ENCODE data around the gene WBP1L. TPM values are rescaled to one million over a fixed set of nuclear protein-coding genes. Genes with fewer than 3 reads are reported as not detected.

The WBP1L gene
- polyA plus RNA-seq, 3 donors = 24.8 to 43.0 (median 38.3) TPM

GRCh38 chr10:102831322-102832071 lies 87.7 kb downstream of the WBP1L start:
- Histone ChIP-seq H3K27me3 (ENCODE audit: control insufficient read depth in 2 of 2, insufficient read depth in 2 of 2, low read length in 2 of 2) (no peaks in the 10 kb centered on the region), H3K4me3 (replicated peaks in 1 of 3; ENCODE audit: low read depth in 2 of 3, low read length in 3 of 3) (no peak overlapping the region), H3K9me3 (replicated peaks in 1 of 2; ENCODE audit: control insufficient read depth in 1 of 2, insufficient read depth in 1 of 2, low read length in 2 of 2) (no peaks in the 10 kb centered on the region), H3K4me1 (ENCODE audit: control insufficient read depth in 1 of 2, insufficient read depth in 2 of 2, low read length in 2 of 2) (no peaks in the 10 kb centered on the region), H3K79me2 (ENCODE audit: insufficient read depth, low read length) (no peaks in the 10 kb centered on the region), H3K9ac (ENCODE audit: insufficient read depth, low read length, poor library complexity, severe bottlenecking) (no peak overlapping the region), H4K20me1 (ENCODE audit: insufficient read depth, low read length) (no peaks in the 10 kb centered on the region), H3K4me2 (replicated peaks; ENCODE audit: extremely low read depth, low read length, poor library complexity, severe bottlenecking) (no peak overlapping the region), H3K36me3 (replicated peaks in 1 of 2; ENCODE audit: control insufficient read depth in 1 of 2, insufficient read depth in 2 of 2, low read length in 2 of 2) (no peaks in the 10 kb centered on the region), H2AFZ (ENCODE audit: insufficient read depth, low read depth, low read length, poor library complexity, severe bottlenecking) (no peak overlapping the region), H3K27ac (ENCODE audit: low read depth in 1 of 2, low read length in 2 of 2) (no peak overlapping the region)
- Mint-ChIP-seq H3K36me3 (no peaks in the 10 kb centered on the region), H3K27me3 (ENCODE audit: low read depth in 3 of 3) (peaks cover 2 to 7% (median 2%) of the 10 kb centered on the region in 3 donors), H3K27ac (peak overlapping the region in 2 of 7 donors; percentile 4 to 76), H3K9me3 (no peaks in the 10 kb centered on the region), H3K4me1 (peaks cover 11% of the 10 kb centered on the region), H3K4me3 (no peak overlapping the region)
- no peak for DNase-seq
- intact Hi-C loops (cut with micrococcal nuclease) = loop anchor here in 1 of 2 donors (10.0 kb wide), 1 partner anchor 413 kb away; the partner anchor contains the start of gene RPEL1
- TF ChIP-seq, protein P1, sequence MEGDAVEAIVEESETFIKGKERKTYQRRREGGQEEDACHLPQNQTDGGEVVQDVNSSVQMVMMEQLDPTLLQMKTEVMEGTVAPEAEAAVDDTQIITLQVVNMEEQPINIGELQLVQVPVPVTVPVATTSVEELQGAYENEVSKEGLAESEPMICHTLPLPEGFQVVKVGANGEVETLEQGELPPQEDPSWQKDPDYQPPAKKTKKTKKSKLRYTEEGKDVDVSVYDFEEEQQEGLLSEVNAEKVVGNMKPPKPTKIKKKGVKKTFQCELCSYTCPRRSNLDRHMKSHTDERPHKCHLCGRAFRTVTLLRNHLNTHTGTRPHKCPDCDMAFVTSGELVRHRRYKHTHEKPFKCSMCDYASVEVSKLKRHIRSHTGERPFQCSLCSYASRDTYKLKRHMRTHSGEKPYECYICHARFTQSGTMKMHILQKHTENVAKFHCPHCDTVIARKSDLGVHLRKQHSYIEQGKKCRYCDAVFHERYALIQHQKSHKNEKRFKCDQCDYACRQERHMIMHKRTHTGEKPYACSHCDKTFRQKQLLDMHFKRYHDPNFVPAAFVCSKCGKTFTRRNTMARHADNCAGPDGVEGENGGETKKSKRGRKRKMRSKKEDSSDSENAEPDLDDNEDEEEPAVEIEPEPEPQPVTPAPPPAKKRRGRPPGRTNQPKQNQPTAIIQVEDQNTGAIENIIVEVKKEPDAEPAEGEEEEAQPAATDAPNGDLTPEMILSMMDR (IDR thresholded peaks at IDR 0.05) = no peak
- WGBS (ENCODE audit: insufficient coverage) = 89% methylated on average over 7 of the region's 16 CpGs

- no peak for DNase-seq
- Histone ChIP-seq H3K79me2 (ENCODE audit: insufficient read depth, low read length) (no peaks in the 10 kb centered on the region), H3K9me3 (replicated peaks in 1 of 2; ENCODE audit: control insufficient read depth in 1 of 2, insufficient read depth in 1 of 2, low read length in 2 of 2) (peaks cover 1 to 4% of the 10 kb centered on the region in 2 donors), H4K20me1 (ENCODE audit: insufficient read depth, low read length) (no peaks in the 10 kb centered on the region), H3K4me1 (ENCODE audit: control insufficient read depth in 1 of 2, insufficient read depth in 2 of 2, low read length in 2 of 2) (no peaks in the 10 kb centered on the region), H3K27me3 (ENCODE audit: control insufficient read depth in 2 of 2, insufficient read depth in 2 of 2, low read length in 2 of 2) (no peaks in the 10 kb centered on the region), H3K9ac (ENCODE audit: insufficient read depth, low read length, poor library complexity, severe bottlenecking) (no peak overlapping the region), H2AFZ (ENCODE audit: insufficient read depth, low read depth, low read length, poor library complexity, severe bottlenecking) (no peak overlapping the region), H3K36me3 (replicated peaks in 1 of 2; ENCODE audit: control insufficient read depth in 1 of 2, insufficient read depth in 2 of 2, low read length in 2 of 2) (no peaks in the 10 kb centered on the region), H3K27ac (ENCODE audit: low read depth in 1 of 2, low read length in 2 of 2) (no peak overlapping the region), H3K4me3 (replicated peaks in 1 of 3; ENCODE audit: low read depth in 2 of 3, low read length in 3 of 3) (no peak overlapping the region), H3K4me2 (replicated peaks; ENCODE audit: extremely low read depth, low read length, poor library complexity, severe bottlenecking) (no peak overlapping the region)
- WGBS (ENCODE audit: insufficient coverage) = 93% methylated on average over 11 of the region's 14 CpGs
- H3K4me1 Mint-ChIP-seq = peaks cover 11% of the 10 kb centered on the region
- peaks cover 1 to 4% (median 2%) of the 10 kb centered on the region in 7 donors for H3K9me3 Mint-ChIP-seq
- intact Hi-C loops (cut with micrococcal nuclease) = loop anchor here in 1 of 2 donors (10.0 kb wide), 1 partner anchor 413 kb away; the partner anchor contains the start of gene RPEL1
- TF ChIP-seq, protein P1 (IDR thresholded peaks at IDR 0.05) = no peak
- H3K27me3 Mint-ChIP-seq (ENCODE audit: low read depth in 3 of 3) = peaks cover 2 to 5% (median 2%) of the 10 kb centered on the region in 3 donors
- H3K27ac Mint-ChIP-seq = peak overlapping the region in 1 of 7 donors; percentile 3
- H3K36me3 Mint-ChIP-seq = no peaks in the 10 kb centered on the region
- no peak overlapping the region for H3K4me3 Mint-ChIP-seq
Observed at GRCh38 chr10:102832248-102832647, 88.5 kb downstream of the WBP1L start.

Measured in CD14-positive monocyte (primary cell).